Activated CD4-positive, alpha-beta T cell treated with anti-CD3 and anti-CD28 coated beads, Interleukin-2, amount 10 ng/mL, durations not matched to agents 7 days and 5 days (primary cell): ENCODE data around the gene RGS9. TPM values are rescaled to one million over a fixed set of nuclear protein-coding genes. Genes with fewer than 3 reads are reported as not detected.

Experiments
- CTCF ChIA-PET: fragments of 350-600 bp; sonication (Branson Sonifier 250); formaldehyde crosslinking; loops from one replicate; lab custom pipeline; 2021; ENCODE audit warnings: antibody characterized with exemption; lab: Charles Lee
- POLR2A ChIA-PET: fragments of 350-600 bp; sonication (Branson Sonifier 250); formaldehyde crosslinking; loops from one replicate; lab custom pipeline; 2021; ENCODE audit warnings: antibody characterized with exemption; lab: Charles Lee
- DNase-seq: peaks from one replicate; pipeline ENCODE4 v3.0.0-alpha.2; 2020
- H3K27ac Mint-ChIP-seq: one replicate; pipeline ENCODE4 v1.8.0; 2021; ENCODE audit warnings: mild to moderate bottlenecking, moderate library complexity, mixed read lengths
- H3K27me3 Mint-ChIP-seq: one replicate; pipeline ENCODE4 v1.8.0; 2021; ENCODE audit warnings: mixed read lengths
- H3K36me3 Mint-ChIP-seq: one replicate; pipeline ENCODE4 v1.8.0; 2021; ENCODE audit warnings: low read depth, mixed read lengths
- H3K4me1 Mint-ChIP-seq: one replicate; pipeline ENCODE4 v1.8.0; 2021; ENCODE audit warnings: mixed read lengths
- H3K4me3 Mint-ChIP-seq: one replicate; pipeline ENCODE4 v1.8.0; 2021; ENCODE audit warnings: mild to moderate bottlenecking, moderate library complexity, mixed read lengths
- H3K9me3 Mint-ChIP-seq: one replicate; pipeline ENCODE4 v1.8.0; 2021; ENCODE audit warnings: mixed read lengths
- total RNA-seq, 2 experiments: library from RNA; stranded (reverse); gene quantifications; one replicate each; pipeline ENCODE4 v1.2.3, GENCODE V29; 2021

RGS9 gene
- total RNA-seq, 2 experiments from 2014 or later: 6.0 to 6.3 TPM

GRCh38 chr17:65142247-65142646 is 5.1 kb downstream of the RGS9 start:
- H3K27me3 Mint-ChIP-seq: peaks cover 24% of the 10 kb centered on the region
- no peak for DNase-seq
- ChIA-PET CTCF (interaction anchor here (0.7 to 2.4 kb wide), 5 partner anchors 13 to 35 kb away, joined by 3 to 10 read pairs (median 3); no protein-coding TSS in a partner anchor), POLR2A (no interaction called here)
- no peaks in the 10 kb centered on the region for H3K9me3 Mint-ChIP-seq
- H3K4me1 Mint-ChIP-seq: peaks cover 20% of the 10 kb centered on the region
- H3K27ac Mint-ChIP-seq: no peak overlapping the region
- H3K4me3 Mint-ChIP-seq: no peak overlapping the region
- no peaks in the 10 kb centered on the region for H3K36me3 Mint-ChIP-seq

GRCh38 chr17:65143889-65144604 is 6.9 kb downstream of the RGS9 start:
- Mint-ChIP-seq H3K27me3 (peaks cover 15% of the 10 kb centered on the region), H3K9me3 (no peaks in the 10 kb centered on the region), H3K36me3 (no peaks in the 10 kb centered on the region), H3K27ac (no peak overlapping the region), H3K4me1 (peaks cover 10% of the 10 kb centered on the region), H3K4me3 (no peak overlapping the region)
- ChIA-PET CTCF (interaction anchor here (0.7 to 1.2 kb wide), 2 partner anchors 44 kb away, joined by 3 to 4 read pairs; no protein-coding TSS in a partner anchor), POLR2A (interaction anchor here (0.6 kb wide), 1 partner anchor 462 kb away, joined by 10 read pairs; no protein-coding TSS in a partner anchor)
- no peak for DNase-seq

DNA sequence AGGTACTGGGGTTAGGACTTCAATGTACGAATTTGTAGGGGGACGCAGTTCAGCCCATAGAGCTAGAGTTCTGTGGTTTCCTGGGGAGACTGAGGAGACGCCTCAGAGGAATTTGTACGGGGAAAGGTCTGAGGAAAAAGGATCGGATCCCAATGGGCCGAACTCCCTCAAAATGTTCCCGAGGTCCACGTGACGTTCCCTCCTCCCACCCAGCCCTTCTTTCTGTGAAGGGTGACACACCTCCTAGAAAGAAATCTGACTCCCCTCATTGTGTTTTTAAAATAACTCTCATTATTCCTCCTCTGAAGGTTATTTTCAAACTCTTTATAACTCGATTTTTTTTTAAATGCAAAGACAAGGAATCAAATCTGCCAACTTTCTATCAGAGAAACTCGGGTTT is 8.6 kb downstream of the RGS9 start:
- Mint-ChIP-seq H3K4me1 (peaks cover 4% of the 10 kb centered on the region), H3K27me3 (peaks cover 8% of the 10 kb centered on the region), H3K9me3 (no peaks in the 10 kb centered on the region), H3K27ac (no peak overlapping the region), H3K4me3 (no peak overlapping the region), H3K36me3 (no peaks in the 10 kb centered on the region)
- CTCF ChIA-PET: interaction anchor here (1.0 to 2.3 kb wide), 3 partner anchors 9 to 32 kb away, joined by 3 to 9 read pairs (median 4); partner anchors contain the start of gene RGS9
- POLR2A ChIA-PET: no interaction called here
- DNase-seq: no peak

- Mint-ChIP-seq H3K4me1 (no peaks in the 10 kb centered on the region), H3K27ac (no peak overlapping the region), H3K9me3 (no peaks in the 10 kb centered on the region), H3K4me3 (no peak overlapping the region), H3K27me3 (peaks cover 10% of the 10 kb centered on the region), H3K36me3 (no peaks in the 10 kb centered on the region)
- CTCF ChIA-PET: interaction anchor here (2.3 kb wide), 1 partner anchor 11 kb away, joined by 9 read pairs; the partner anchor contains the start of gene RGS9
- POLR2A ChIA-PET: no interaction called here
- DNase-seq: no peak
These were observed 10.8 kb downstream of the RGS9 start for GRCh38 chr17:65147955-65148354.

DNA sequence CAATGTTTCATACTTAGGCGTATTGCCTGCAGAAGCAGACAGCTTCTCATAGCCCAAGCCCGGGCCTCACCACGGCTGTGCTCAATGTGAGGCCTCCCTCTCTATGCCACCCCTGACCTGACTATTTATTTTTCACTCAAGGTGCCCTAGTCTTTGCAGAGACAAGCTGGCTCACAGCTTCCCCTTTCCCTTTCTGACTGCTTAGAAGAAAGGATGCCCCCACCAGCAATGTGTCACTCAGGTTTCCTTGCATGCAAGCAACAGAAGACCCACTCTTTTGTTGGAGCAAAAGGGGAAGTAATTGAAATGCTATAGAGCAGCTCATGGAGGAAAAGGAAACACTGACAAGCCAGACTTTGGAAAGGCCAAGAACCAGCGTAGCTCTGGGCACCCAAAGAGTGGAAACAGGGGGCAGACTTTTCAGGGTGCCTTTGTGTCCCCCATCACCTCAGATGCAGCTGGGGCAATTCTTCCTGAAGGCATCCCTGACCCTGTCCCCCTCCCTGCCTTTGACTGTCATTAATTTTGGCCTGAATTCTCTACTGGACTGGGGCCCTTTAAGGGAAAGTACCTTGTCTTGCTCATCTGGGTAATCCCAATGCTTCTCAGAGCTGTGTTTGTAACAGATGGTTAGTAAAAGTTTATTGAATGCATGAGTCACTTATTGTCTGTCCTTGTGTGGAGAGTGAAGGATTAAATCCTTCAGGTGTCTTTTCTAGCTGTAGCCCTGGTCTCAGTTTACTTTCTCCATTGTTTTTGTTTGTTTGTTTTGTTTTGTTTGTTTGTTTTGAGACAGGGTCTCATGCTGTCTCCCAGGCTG is 17.8 kb downstream of the RGS9 start:
- H3K27ac Mint-ChIP-seq: no peak overlapping the region
- H3K4me1 Mint-ChIP-seq: peaks cover 7% of the 10 kb centered on the region
- no peak overlapping the region for H3K4me3 Mint-ChIP-seq
- ChIA-PET POLR2A (interaction anchor here (0.6 kb wide), 1 partner anchor 24 kb away, joined by 3 read pairs; no protein-coding TSS in a partner anchor), CTCF (interaction anchor here (0.7 to 2.6 kb wide), 8 partner anchors 9 to 93 kb away, joined by 3 to 10 read pairs (median 4); partner anchors contain the start of gene RGS9)
- H3K9me3 Mint-ChIP-seq: no peaks in the 10 kb centered on the region
- peaks cover 4% of the 10 kb centered on the region for H3K27me3 Mint-ChIP-seq
- no peaks in the 10 kb centered on the region for H3K36me3 Mint-ChIP-seq
- DNase-seq: no peak

- POLR2A ChIA-PET: interaction anchor here (0.6 kb wide), 2 partner anchors 25 to 56 kb away, joined by 3 read pairs; no protein-coding TSS in a partner anchor
- no peak overlapping the region for H3K4me3 Mint-ChIP-seq
- H3K27me3 Mint-ChIP-seq: peaks cover 4% of the 10 kb centered on the region
- no peak for DNase-seq
- no peak overlapping the region for H3K27ac Mint-ChIP-seq
- H3K4me1 Mint-ChIP-seq: peaks cover 7% of the 10 kb centered on the region
- H3K36me3 Mint-ChIP-seq: no peaks in the 10 kb centered on the region
- CTCF ChIA-PET: interaction anchor here (0.8 to 2.6 kb wide), 8 partner anchors 14 to 94 kb away, joined by 3 to 10 read pairs (median 3); partner anchors contain the start of gene RGS9
- no peaks in the 10 kb centered on the region for H3K9me3 Mint-ChIP-seq
These were observed 18.5 kb downstream of the RGS9 start for GRCh38 chr17:65155622-65156021.

- H3K9me3 Mint-ChIP-seq: no peaks in the 10 kb centered on the region
- no peak overlapping the region for H3K4me3 Mint-ChIP-seq
- H3K27ac Mint-ChIP-seq: no peak overlapping the region
- ChIA-PET CTCF (interaction anchor here (0.8 to 2.6 kb wide), 7 partner anchors 14 to 95 kb away, joined by 3 to 10 read pairs (median 3); no protein-coding TSS in a partner anchor), POLR2A (interaction anchor here (0.6 kb wide), 1 partner anchor 57 kb away, joined by 3 read pairs; no protein-coding TSS in a partner anchor)
- H3K36me3 Mint-ChIP-seq: no peaks in the 10 kb centered on the region
- H3K27me3 Mint-ChIP-seq: no peaks in the 10 kb centered on the region
- peaks cover 7% of the 10 kb centered on the region for H3K4me1 Mint-ChIP-seq
- DNase-seq: no peak
These were observed 19.1 kb downstream of the RGS9 start for GRCh38 chr17:65156185-65156834.

- Mint-ChIP-seq H3K9me3 (no peaks in the 10 kb centered on the region), H3K36me3 (no peaks in the 10 kb centered on the region), H3K27me3 (no peaks in the 10 kb centered on the region), H3K27ac (no peak overlapping the region), H3K4me1 (peaks cover 7% of the 10 kb centered on the region), H3K4me3 (no peak overlapping the region)
- ChIA-PET CTCF (interaction anchor here (1.8 to 2.6 kb wide), 2 partner anchors 12 to 15 kb away, joined by 4 to 10 read pairs; no protein-coding TSS in a partner anchor), POLR2A (no interaction called here)
- DNase-seq: no peak
These were observed 19.8 kb downstream of the RGS9 start for GRCh38 chr17:65156835-65157565.

GRCh38 chr17:65158041-65158440 is 20.9 kb downstream of the RGS9 start:
- Mint-ChIP-seq H3K9me3 (no peaks in the 10 kb centered on the region), H3K4me1 (peaks cover 7% of the 10 kb centered on the region)
- CTCF ChIA-PET: interaction anchor here (1.8 kb wide), 1 partner anchor 11 kb away, joined by 4 read pairs; no protein-coding TSS in a partner anchor

DNA sequence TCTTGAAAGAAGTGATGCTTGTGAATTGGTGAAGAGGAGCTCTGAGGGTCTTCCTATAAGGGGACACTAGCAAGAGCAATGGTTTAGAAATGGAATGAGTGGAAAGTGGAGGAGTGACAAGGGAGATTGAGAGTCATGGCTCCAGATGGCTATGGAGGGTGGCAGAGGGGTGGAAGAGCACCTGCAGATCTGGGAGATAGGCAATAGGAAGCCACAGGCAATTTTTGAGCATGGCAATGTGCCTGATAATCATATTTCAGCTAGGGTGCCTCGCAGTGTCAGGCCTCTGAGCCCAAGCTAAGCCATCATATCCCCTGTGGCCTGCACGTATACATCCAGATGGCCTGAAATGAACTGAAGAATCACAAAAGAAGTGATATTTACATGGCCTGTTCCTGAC is 21.5 kb downstream of the RGS9 start:
- Mint-ChIP-seq H3K4me1 (peaks cover 11% of the 10 kb centered on the region), H3K27me3 (no peaks in the 10 kb centered on the region), H3K9me3 (no peaks in the 10 kb centered on the region), H3K4me3 (no peak overlapping the region), H3K36me3 (no peaks in the 10 kb centered on the region), H3K27ac (no peak overlapping the region)
- ChIA-PET POLR2A (no interaction called here), CTCF (interaction anchor here (0.9 to 1.8 kb wide), 2 partner anchors 11 to 58 kb away, joined by 3 to 4 read pairs; no protein-coding TSS in a partner anchor)
- DNase-seq: no peak

More at GRCh38 chr17:65158041-65158440, 20.9 kb downstream of the RGS9 start:
- DNase-seq: no peak
- no peaks in the 10 kb centered on the region for H3K27me3 Mint-ChIP-seq
- no peaks in the 10 kb centered on the region for H3K36me3 Mint-ChIP-seq
- POLR2A ChIA-PET: no interaction called here
- H3K27ac Mint-ChIP-seq: no peak overlapping the region
- no peak overlapping the region for H3K4me3 Mint-ChIP-seq

- Mint-ChIP-seq H3K9me3 (no peaks in the 10 kb centered on the region), H3K27me3 (no peaks in the 10 kb centered on the region), H3K4me3 (no peak overlapping the region), H3K4me1 (peaks cover 19% of the 10 kb centered on the region), H3K36me3 (no peaks in the 10 kb centered on the region), H3K27ac (no peak overlapping the region)
- ChIA-PET POLR2A (no interaction called here), CTCF (interaction anchor here (1.0 kb wide), 1 partner anchor 19 kb away, joined by 3 read pairs; no protein-coding TSS in a partner anchor)
- DNase-seq: no peak
These were observed 23.3 kb downstream of the RGS9 start for GRCh38 chr17:65160516-65160915.
